Neural cell (in vitro differentiated cells): Measurements from ENCODE around the gene ATP2C2. TPM values are rescaled to one million over a fixed set of nuclear protein-coding genes. Genes with fewer than 3 reads are reported as not detected.

ENCODE experiments used
- H2AFZ ChIP-seq: fragments of 200-600, 300-800 bp; sonication (generic), shearing (Covaris generic); 2 replicates; pipeline ENCODE4 v1.6.0; 2014; ENCODE audit warnings: low read depth, mild to moderate bottlenecking, antibody characterized with exemption, low read length, moderate library complexity
- H3F3A ChIP-seq: fragments of 200-600 bp; shearing (Covaris generic); 2 replicates; pipeline ENCODE4 v1.6.1; 2016; ENCODE audit warnings: mild to moderate bottlenecking, moderate library complexity, mixed read lengths, antibody characterized with exemption, low read length; ENCODE audit not compliant: insufficient read depth, poor library complexity, severe bottlenecking
- H3K27ac ChIP-seq: fragments of 200-600, 300-800 bp; sonication (generic), shearing (Covaris generic); 2 replicates; pipeline ENCODE4 v1.5.1; 2014; ENCODE audit warnings: mild to moderate bottlenecking, low read length, moderate library complexity
- H3K27me3 ChIP-seq: fragments of 300-800, 200-600 bp; sonication (generic), shearing (Covaris generic); 2 replicates; pipeline ENCODE4 v1.6.0; 2014; ENCODE audit warnings: mild to moderate bottlenecking, low read depth, low read length, moderate library complexity; ENCODE audit not compliant: insufficient read depth
- H3K36me3 ChIP-seq: fragments of 300-800, 200-600 bp; sonication (generic), shearing (Covaris generic); 2 replicates; pipeline ENCODE4 v1.5.1; 2014; ENCODE audit warnings: mild to moderate bottlenecking, antibody characterized with exemption, low read length, moderate library complexity; ENCODE audit not compliant: insufficient read depth
- H3K4me2 ChIP-seq: fragments of 300-800, 200-600 bp; sonication (generic), shearing (Covaris generic); 2 replicates; pipeline ENCODE4 v1.6.0; 2014; ENCODE audit warnings: mild to moderate bottlenecking, low read length
- H3K4me3 ChIP-seq: fragments of 300-800, 200-600 bp; sonication (generic), shearing (Covaris generic); 2 replicates; pipeline ENCODE4 v1.5.1; 2014; ENCODE audit warnings: mild to moderate bottlenecking, low read length, moderate library complexity
- H3K79me2 ChIP-seq: fragments of 200-600 bp; shearing (Covaris generic); replicated peaks from 2 replicates; pipeline ENCODE4 v1.6.0; 2014; ENCODE audit warnings: mild to moderate bottlenecking, low read length, moderate library complexity; ENCODE audit not compliant: insufficient read depth
- H3K9ac ChIP-seq: fragments of 300-800, 200-600 bp; sonication (generic), shearing (Covaris generic); 2 replicates; pipeline ENCODE4 v1.6.1; 2016; ENCODE audit warnings: mild to moderate bottlenecking, low read length, mixed read lengths
- H3K9me2 ChIP-seq: fragments of 200-600 bp; shearing (Covaris generic); 2 replicates; pipeline ENCODE4 v1.6.1; 2016; ENCODE audit warnings: mild to moderate bottlenecking, low read length, mixed read lengths; ENCODE audit not compliant: insufficient read depth
- H3K9me3 ChIP-seq: fragments of 200-600, 300-800 bp; sonication (generic), shearing (Covaris generic); 2 replicates; pipeline ENCODE4 v1.6.1; 2016; ENCODE audit warnings: mild to moderate bottlenecking, mixed run types, low read length, moderate library complexity, mixed read lengths
- H4K20me1 ChIP-seq: fragments of 200-600 bp; shearing (Covaris generic); 2 replicates; pipeline ENCODE4 v1.6.1; 2016; ENCODE audit warnings: mild to moderate bottlenecking, mixed run types; ENCODE audit not compliant: insufficient read depth
- CTCF ChIP-seq: fragments of 450-650 bp; IDR thresholded peaks from 2 replicates; pipeline ENCODE4 v1.5.1; 2014; ENCODE audit warnings: antibody characterized with exemption, mild to moderate bottlenecking, moderate library complexity; ENCODE audit not compliant: poor library complexity, severe bottlenecking
- EP300 ChIP-seq: fragments of 450-650 bp; conservative IDR thresholded peaks from 2 replicates; pipeline ENCODE4 v1.6.1; 2014; ENCODE audit warnings: antibody characterized with exemption, mild to moderate bottlenecking, moderate library complexity; ENCODE audit not compliant: poor library complexity, severe bottlenecking
- EZH2 ChIP-seq: fragments of 200-600, 300-800 bp; shearing (Covaris generic), sonication (generic); IDR thresholded peaks from 2 replicates; pipeline ENCODE4 v1.6.1; 2014; ENCODE audit warnings: antibody characterized with exemption, low read length, borderline replicate concordance, mild to moderate bottlenecking; ENCODE audit not compliant: insufficient read depth, poor library complexity, severe bottlenecking
- MXI1 ChIP-seq: fragments of 450-650 bp; conservative IDR thresholded peaks from 2 replicates; pipeline ENCODE4 v1.6.1; 2014; ENCODE audit warnings: antibody characterized with exemption, mild to moderate bottlenecking; ENCODE audit not compliant: poor library complexity, severe bottlenecking
- POLR2AphosphoS5 ChIP-seq: IDR thresholded peaks from 2 replicates; pipeline ENCODE4 v1.6.1; 2012
- RAD21 ChIP-seq: fragments of 450-650 bp; conservative IDR thresholded peaks from 2 replicates; pipeline ENCODE4 v1.6.1; 2014; ENCODE audit warnings: antibody characterized with exemption, mild to moderate bottlenecking, moderate library complexity
- REST ChIP-seq: IDR thresholded peaks from 2 replicates; pipeline ENCODE4 v1.6.1; 2012; ENCODE audit warnings: borderline replicate concordance
- SMC3 ChIP-seq: fragments of 450-650 bp; conservative IDR thresholded peaks from 2 replicates; pipeline ENCODE4 v1.6.1; 2014; ENCODE audit warnings: antibody characterized with exemption, mild to moderate bottlenecking, moderate library complexity; ENCODE audit not compliant: poor library complexity
- TAF1 ChIP-seq: IDR thresholded peaks from 2 replicates; pipeline ENCODE4 v1.6.1; 2012; ENCODE audit warnings: low read depth
- polyA plus RNA-seq: library from polyadenylated mRNA; depleted of rRNA; stranded (reverse); fragments of >200 nt; gene quantifications from 2 replicates; pipeline ENCODE4 v1.2.3, GENCODE V29; 2014

ATP2C2 gene
- polyA plus RNA-seq, 1 donor from 2014 or later: not detected

GRCh38 chr16:84370723-84371552 is 2.6 kb downstream of the ATP2C2 start:
- Histone ChIP-seq H3K27ac (no peak overlapping the region), H3K9me2 (no peaks in the 10 kb centered on the region), H2AFZ (no peak overlapping the region), H3K9ac (no peak overlapping the region), H3K9me3 (no peaks in the 10 kb centered on the region), H3K4me2 (no peak overlapping the region), H3K36me3 (no peaks in the 10 kb centered on the region), H3K4me3 (no peak overlapping the region), H3K27me3 (peaks cover 36% of the 10 kb centered on the region), H3F3A (no peaks in the 10 kb centered on the region), H4K20me1 (no peaks in the 10 kb centered on the region), H3K79me2 (no peaks in the 10 kb centered on the region)
- TF ChIP-seq EZH2 (no peak), CTCF (no peak), RAD21 (no peak), TAF1 (no peak), MXI1 (no peak), POLR2AphosphoS5 (no peak), REST (no peak), SMC3 (no peak), EP300 (no peak)

GRCh38 chr16:84371553-84371865 is 3.2 kb downstream of the ATP2C2 start:
- Histone ChIP-seq H3K9me3 (no peaks in the 10 kb centered on the region), H3K4me3 (no peak overlapping the region), H3K4me2 (no peak overlapping the region), H3K79me2 (no peaks in the 10 kb centered on the region), H3K9ac (no peak overlapping the region), H3K36me3 (no peaks in the 10 kb centered on the region), H3K9me2 (no peaks in the 10 kb centered on the region), H3K27ac (no peak overlapping the region), H3K27me3 (peaks cover 36% of the 10 kb centered on the region), H2AFZ (no peak overlapping the region), H3F3A (no peaks in the 10 kb centered on the region), H4K20me1 (no peaks in the 10 kb centered on the region)
- TF ChIP-seq MXI1 (no peak), CTCF (no peak), EP300 (no peak), RAD21 (no peak), REST (no peak), SMC3 (no peak), EZH2 (no peak), POLR2AphosphoS5 (no peak), TAF1 (no peak)
